ENCODE measurements around the gene BRD2. TPM values are rescaled to one million over a fixed set of nuclear protein-coding genes. Genes with fewer than 3 reads are reported as not detected.

Gene BRD2
- total RNA-seq, 2 donors from 2014 or later: 99.1 to 171 TPM

DNA sequence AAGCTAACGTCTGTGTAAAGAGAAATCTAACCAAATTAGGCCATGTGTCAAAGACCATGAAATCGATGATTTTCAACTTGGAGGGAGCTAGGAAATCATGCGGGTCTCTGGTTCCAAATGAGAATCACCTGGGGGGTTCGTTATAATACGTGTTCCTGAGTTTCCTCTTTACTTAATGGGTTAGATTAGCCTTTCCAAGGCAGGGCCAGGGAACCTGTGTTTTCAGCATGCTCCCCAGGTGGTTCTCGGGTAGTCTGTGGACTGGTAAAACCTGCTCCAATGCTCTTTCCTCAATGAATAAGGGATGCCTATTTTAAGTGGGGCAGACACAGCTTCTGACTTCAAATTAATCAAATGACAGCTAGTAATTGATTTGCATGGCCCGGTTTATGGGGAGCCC, 42.0 kb downstream of the BRD2 start:
- Histone ChIP-seq H3K27ac (no peak overlapping the region), H3K36me3 (replicated peaks in 1 of 2; ENCODE audit: insufficient read depth in 1 of 2, low read depth in 2 of 2) (no peaks in the 10 kb centered on the region), H3K4me1 (peaks cover 11% of the 10 kb centered on the region), H3K4me3 (no peak overlapping the region), H3K9me3 (no peaks in the 10 kb centered on the region), H3K27me3 (no peaks in the 10 kb centered on the region)
- intact Hi-C loops (cut with DNase I): no loop called here
- TF ChIP-seq, protein P1, sequence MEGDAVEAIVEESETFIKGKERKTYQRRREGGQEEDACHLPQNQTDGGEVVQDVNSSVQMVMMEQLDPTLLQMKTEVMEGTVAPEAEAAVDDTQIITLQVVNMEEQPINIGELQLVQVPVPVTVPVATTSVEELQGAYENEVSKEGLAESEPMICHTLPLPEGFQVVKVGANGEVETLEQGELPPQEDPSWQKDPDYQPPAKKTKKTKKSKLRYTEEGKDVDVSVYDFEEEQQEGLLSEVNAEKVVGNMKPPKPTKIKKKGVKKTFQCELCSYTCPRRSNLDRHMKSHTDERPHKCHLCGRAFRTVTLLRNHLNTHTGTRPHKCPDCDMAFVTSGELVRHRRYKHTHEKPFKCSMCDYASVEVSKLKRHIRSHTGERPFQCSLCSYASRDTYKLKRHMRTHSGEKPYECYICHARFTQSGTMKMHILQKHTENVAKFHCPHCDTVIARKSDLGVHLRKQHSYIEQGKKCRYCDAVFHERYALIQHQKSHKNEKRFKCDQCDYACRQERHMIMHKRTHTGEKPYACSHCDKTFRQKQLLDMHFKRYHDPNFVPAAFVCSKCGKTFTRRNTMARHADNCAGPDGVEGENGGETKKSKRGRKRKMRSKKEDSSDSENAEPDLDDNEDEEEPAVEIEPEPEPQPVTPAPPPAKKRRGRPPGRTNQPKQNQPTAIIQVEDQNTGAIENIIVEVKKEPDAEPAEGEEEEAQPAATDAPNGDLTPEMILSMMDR (IDR thresholded peaks at IDR 0.05): no peak
- no peak for TF ChIP-seq POLR2A (IDR thresholded peaks at IDR 0.05)
- DNase-seq: no peak
- 52 to 56% methylated on average over 6 to 7 of the region's 7 CpGs for WGBS, 2 donors
- ATAC-seq: no peak

DNA sequence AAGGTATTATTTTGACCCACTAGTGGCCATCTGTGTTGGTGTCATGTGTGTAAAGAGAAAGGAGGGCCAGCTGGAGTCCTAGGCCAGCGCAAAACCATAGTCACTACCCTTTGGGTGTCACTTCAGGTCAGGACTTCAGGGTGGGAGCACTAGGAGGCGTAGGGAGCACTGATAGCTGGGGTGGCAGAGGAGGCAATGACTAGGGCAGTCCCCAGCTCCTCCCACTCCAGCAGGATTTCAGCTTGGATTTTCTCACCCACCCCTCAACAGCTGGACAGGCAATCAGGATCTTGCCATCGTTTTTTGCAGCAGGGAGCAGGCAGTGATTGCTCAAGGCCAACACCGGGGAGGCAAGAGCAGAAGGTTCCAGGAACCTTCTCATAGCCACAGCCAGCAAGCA, 45.2 kb downstream of the BRD2 start:
- peaks cover 27% of the 10 kb centered on the region for H3K4me1 ChIP-seq
- no peak overlapping the region for H3K27ac ChIP-seq
- 33 to 35% methylated on average over 4 of the region's 4 CpGs for WGBS, 2 donors
- H3K9me3 ChIP-seq: no peaks in the 10 kb centered on the region
- no peaks in the 10 kb centered on the region for H3K36me3 ChIP-seq (replicated peaks in 1 of 2; ENCODE audit: insufficient read depth in 1 of 2, low read depth in 2 of 2)
- DNase-seq (no peak), ATAC-seq (no peak)
- TF ChIP-seq, protein P1 (IDR thresholded peaks at IDR 0.05): no peak
- TF ChIP-seq POLR2A (IDR thresholded peaks at IDR 0.05): no peak
- intact Hi-C loops (cut with DNase I): no loop called here
- no peaks in the 10 kb centered on the region for H3K27me3 ChIP-seq
- no peak overlapping the region for H3K4me3 ChIP-seq

DNA sequence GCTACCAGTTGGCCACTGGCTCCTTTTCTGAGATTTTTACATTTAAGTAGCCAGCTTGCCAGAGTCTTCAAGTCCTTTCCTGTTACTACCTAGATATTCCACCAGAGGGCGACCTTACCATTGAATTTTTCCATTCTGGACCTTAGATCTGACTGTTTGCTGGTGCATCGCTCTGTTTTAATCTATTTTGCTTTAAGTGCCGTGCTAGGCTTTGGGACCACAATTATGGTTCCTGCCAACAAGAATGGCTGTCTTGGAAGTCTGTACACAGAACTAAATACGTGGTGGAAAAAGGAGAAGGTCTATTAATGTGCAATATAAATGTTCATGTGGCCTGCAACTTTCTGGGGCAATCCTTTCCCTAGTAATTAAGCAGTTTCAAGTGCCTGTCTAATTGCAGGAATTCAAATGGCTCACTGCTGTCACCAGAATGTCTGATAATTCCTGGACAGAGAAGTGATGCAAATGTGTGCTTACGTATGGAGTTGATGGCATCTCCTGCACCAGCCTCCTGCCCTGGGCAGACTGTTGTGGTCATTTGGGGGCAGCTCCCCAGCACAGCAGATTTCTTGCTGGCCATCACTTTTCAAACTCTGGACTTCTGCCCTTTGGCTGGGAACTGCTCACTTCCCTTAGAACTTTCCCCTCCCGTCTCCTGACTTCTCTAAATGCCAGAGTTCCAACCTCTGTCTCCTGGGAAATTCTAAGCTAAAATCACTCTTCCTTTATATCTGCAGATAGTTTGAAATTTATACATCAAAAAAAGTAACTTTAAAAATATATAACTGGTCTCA, 46.6 kb downstream of the BRD2 start:
- DNase-seq: peak; percentile 44 to 76 (median 56)
- Histone ChIP-seq H3K36me3 (replicated peaks in 1 of 2; ENCODE audit: insufficient read depth in 1 of 2, low read depth in 2 of 2) (no peaks in the 10 kb centered on the region), H3K4me1 (peaks cover 36% of the 10 kb centered on the region), H3K27ac (no peak overlapping the region), H3K9me3 (no peaks in the 10 kb centered on the region), H3K4me3 (no peak overlapping the region), H3K27me3 (no peaks in the 10 kb centered on the region)
- TF ChIP-seq POLR2A (IDR thresholded peaks at IDR 0.05): no peak
- TF ChIP-seq, protein P1 (IDR thresholded peaks at IDR 0.05): peak; percentile 51 to 86 (median 81)
- intact Hi-C loops (cut with DNase I): no loop called here
- WGBS, 2 donors: 21% methylated on average over 6 of the region's 6 CpGs
- peak; percentile 72 for ATAC-seq

DNA sequence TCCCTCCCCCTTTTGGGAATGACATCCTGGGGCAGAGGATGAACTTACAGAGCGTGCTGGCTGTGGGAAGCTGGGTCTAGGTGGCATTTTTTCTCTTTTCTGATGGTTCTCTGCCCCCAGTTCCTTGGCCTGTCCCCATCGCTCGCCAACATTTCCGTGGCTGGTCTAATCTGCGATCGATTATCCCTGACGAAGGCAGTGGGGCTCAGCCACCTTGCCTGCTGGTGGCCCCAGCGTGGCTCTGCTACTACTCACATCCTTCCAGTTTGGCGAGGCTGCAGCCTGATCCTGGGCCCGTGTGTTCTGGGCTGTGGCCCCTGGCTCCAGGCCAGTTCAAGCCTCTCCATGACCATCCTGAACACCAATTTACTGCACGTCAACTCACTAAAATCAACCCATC, 47.4 kb downstream of the BRD2 start:
- ATAC-seq (no peak), DNase-seq (no peak)
- H3K9me3 ChIP-seq: no peaks in the 10 kb centered on the region
- H3K4me3 ChIP-seq: no peak overlapping the region
- H3K27me3 ChIP-seq: no peaks in the 10 kb centered on the region
- H3K36me3 ChIP-seq (replicated peaks in 1 of 2; ENCODE audit: insufficient read depth in 1 of 2, low read depth in 2 of 2): no peaks in the 10 kb centered on the region
- no peak overlapping the region for H3K27ac ChIP-seq
- 66 to 67% methylated on average over 11 of the region's 11 CpGs for WGBS, 2 donors
- peaks cover 38% of the 10 kb centered on the region for H3K4me1 ChIP-seq
- intact Hi-C loops (cut with DNase I): no loop called here
- TF ChIP-seq POLR2A (IDR thresholded peaks at IDR 0.05): no peak
- TF ChIP-seq, protein P1 (IDR thresholded peaks at IDR 0.05): no peak

DNA sequence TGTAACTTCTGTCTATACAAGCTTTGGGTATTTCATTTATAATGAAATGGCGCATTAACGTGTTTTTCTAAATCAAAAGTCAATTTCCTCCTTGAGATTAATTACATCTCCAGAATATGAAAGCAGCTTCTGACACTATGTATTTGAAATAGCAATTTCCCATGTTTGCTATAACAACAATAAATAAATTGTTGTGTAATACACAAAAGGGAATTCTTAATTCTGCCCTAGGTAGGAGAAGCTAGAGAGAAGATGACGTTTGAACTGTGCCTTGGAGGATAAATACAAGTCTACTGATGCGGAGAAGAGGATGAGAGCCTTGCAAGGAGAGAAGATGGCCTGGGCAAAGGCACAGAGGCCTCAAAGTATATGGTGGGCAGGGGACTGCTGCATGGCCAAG, 48.6 kb downstream of the BRD2 start:
- H3K9me3 ChIP-seq: no peaks in the 10 kb centered on the region
- ATAC-seq: no peak
- TF ChIP-seq, protein P1 (IDR thresholded peaks at IDR 0.05): no peak
- TF ChIP-seq POLR2A (IDR thresholded peaks at IDR 0.05): no peak
- H3K27ac ChIP-seq: peak overlapping the region in 3 of 4 donors; percentile 79 to 86 (median 85)
- H3K27me3 ChIP-seq: no peaks in the 10 kb centered on the region
- intact Hi-C loops (cut with DNase I): no loop called here
- peaks cover 38% of the 10 kb centered on the region for H3K4me1 ChIP-seq
- WGBS, 2 donors: 61 to 76% methylated on average over 4 of the region's 4 CpGs
- no peak for DNase-seq
- H3K4me3 ChIP-seq: no peak overlapping the region
- H3K36me3 ChIP-seq (replicated peaks in 1 of 2; ENCODE audit: insufficient read depth in 1 of 2, low read depth in 2 of 2): no peaks in the 10 kb centered on the region

Measured in body of pancreas (tissue), 4 donors.